K562 (cell line): Measurements from ENCODE around the gene FHL5.

Source experiments
- RBM34 ChIP-seq: fragments of 200-400 bp; formaldehyde crosslinking; IDR thresholded peaks from 2 replicates; pipeline ENCODE4 v1.6.1; 2018; ENCODE audit warnings: low read length, borderline replicate concordance; ENCODE audit not compliant: insufficient read depth
- U2AF1 ChIP-seq: fragments of 200-400 bp; formaldehyde crosslinking; optimal IDR thresholded peaks from 2 replicates; pipeline ENCODE3; 2017; ENCODE audit warnings: mild to moderate bottlenecking, low read depth, low read length, moderate library complexity
- TF ChIP-seq, protein P1 (sequence below), 3 experiments: IDR thresholded peaks in 2 of 3; conservative IDR thresholded peaks in 1 of 3; 2 replicates each; pipeline ENCODE4 v1.5.1; 2011 to 2012; ENCODE audit warnings: low read length in 3 of 3, mild to moderate bottlenecking in 3 of 3, control low read depth in 2 of 3, improper control_type of control experiment in 1 of 3, inconsistent platforms in 1 of 3, low read depth in 1 of 3, mixed read lengths in 1 of 3, moderate library complexity in 1 of 3; ENCODE audit not compliant: insufficient read depth in 2 of 3

DNA sequence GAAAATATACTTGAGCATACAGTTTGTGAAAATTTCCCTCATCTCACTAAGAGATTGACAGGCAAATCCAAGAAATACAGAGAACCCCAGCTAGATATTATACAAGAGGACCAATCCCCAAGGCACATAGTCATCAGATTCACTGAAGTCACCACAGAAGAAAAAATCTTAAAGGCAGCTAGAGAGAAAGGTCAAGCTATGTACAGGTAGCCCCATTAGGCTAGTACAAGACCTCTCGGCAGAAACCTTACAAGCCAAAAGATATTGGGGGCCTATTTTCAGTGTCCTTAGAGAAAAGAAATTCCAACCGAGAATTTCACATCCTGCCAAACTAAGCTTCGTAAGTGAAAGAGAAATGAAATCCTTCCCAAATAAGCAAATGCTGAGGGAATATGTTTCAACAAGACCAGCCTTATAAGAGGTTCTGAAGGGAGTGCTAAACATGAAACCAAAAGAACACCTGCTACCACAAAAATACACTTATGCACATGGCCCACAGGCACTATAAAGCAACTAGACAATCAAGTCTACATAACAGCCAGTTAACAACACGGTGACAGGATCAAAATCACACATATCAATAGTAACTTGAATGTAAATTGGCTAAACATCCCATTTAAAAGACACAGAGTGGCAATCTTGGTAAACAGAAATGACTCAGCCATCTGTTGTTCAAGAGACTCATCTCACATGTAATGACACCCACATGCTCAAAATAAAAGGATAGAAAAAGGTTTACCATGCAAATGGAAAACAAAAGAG lies 96.3 kb downstream of the FHL5 start:
- TF ChIP-seq RBM34 (no peak), U2AF1 (no peak)
- TF ChIP-seq, protein P1, sequence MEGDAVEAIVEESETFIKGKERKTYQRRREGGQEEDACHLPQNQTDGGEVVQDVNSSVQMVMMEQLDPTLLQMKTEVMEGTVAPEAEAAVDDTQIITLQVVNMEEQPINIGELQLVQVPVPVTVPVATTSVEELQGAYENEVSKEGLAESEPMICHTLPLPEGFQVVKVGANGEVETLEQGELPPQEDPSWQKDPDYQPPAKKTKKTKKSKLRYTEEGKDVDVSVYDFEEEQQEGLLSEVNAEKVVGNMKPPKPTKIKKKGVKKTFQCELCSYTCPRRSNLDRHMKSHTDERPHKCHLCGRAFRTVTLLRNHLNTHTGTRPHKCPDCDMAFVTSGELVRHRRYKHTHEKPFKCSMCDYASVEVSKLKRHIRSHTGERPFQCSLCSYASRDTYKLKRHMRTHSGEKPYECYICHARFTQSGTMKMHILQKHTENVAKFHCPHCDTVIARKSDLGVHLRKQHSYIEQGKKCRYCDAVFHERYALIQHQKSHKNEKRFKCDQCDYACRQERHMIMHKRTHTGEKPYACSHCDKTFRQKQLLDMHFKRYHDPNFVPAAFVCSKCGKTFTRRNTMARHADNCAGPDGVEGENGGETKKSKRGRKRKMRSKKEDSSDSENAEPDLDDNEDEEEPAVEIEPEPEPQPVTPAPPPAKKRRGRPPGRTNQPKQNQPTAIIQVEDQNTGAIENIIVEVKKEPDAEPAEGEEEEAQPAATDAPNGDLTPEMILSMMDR (IDR thresholded peaks at IDR 0.05 in 2 of 3, conservative IDR thresholded peaks at IDR 0.05 in 1 of 3; ENCODE audit: insufficient read depth in 2 of 3, low read depth in 1 of 3, low read length in 3 of 3): no peak
